ENCODE data around the gene ASB18. TPM values are rescaled to one million over a fixed set of nuclear protein-coding genes. Genes with fewer than 3 reads are reported as not detected.

The ASB18 gene
- total RNA-seq, 1 experiment from 2014 or later = not detected

- H3K4me1 ChIP-seq = peaks cover 6% of the 10 kb centered on the region; the same call in 1 of the 2 replicates
- no TSS peak for BruUV-seq (replicated peaks)
Observed at GRCh38 chr2:236254001-236254400, 10.2 kb downstream of the ASB18 start.

GRCh38 chr2:236252602-236253001 is 11.6 kb downstream of the ASB18 start:
- Histone ChIP-seq H3K4me3 (ENCODE audit: low read depth, low read length) (no peak overlapping the region), H3K27me3 (replicated peaks; ENCODE audit: control insufficient read depth, insufficient read depth, low read length) (no peaks in the 10 kb centered on the region), H3K4me1 (peaks cover 6% of the 10 kb centered on the region; the same call in 1 of the 2 replicates), H3K36me3 (ENCODE audit: control insufficient read depth, insufficient read depth, low read length) (no peaks in the 10 kb centered on the region), H3K9me3 (no peaks in the 10 kb centered on the region)
- Mint-ChIP-seq H3K27me3 (ENCODE audit: insufficient read depth, unreplicated experiment) (no peaks in the 10 kb centered on the region), H3K36me3 (ENCODE audit: insufficient read depth, unreplicated experiment) (peaks cover 4% of the 10 kb centered on the region), H3K4me1 (ENCODE audit: low read depth, unreplicated experiment) (no peaks in the 10 kb centered on the region), H3K9me3 (ENCODE audit: unreplicated experiment) (no peaks in the 10 kb centered on the region), H3K4me3 (ENCODE audit: unreplicated experiment) (no peak overlapping the region), H3K27ac (ENCODE audit: unreplicated experiment) (no peak overlapping the region)
- ChIA-PET POLR2A (no interaction called here), CTCF (no interaction called here)
- intact Hi-C loops (cut with micrococcal nuclease; ENCODE audit: unreplicated experiment) = no loop called here
- no peak for TF ChIP-seq CTCF (IDR thresholded peaks at IDR 0.05; ENCODE audit: insufficient read depth in 1 of 2, low read depth in 1 of 2, low read length in 1 of 2, severe bottlenecking in 1 of 2, unreplicated experiment in 1 of 2)
- BruUV-seq (replicated peaks) = no TSS peak
- no peak for DNase-seq

More at GRCh38 chr2:236254001-236254400, 10.2 kb downstream of the ASB18 start:
- no peak overlapping the region for H3K4me3 Mint-ChIP-seq (ENCODE audit: unreplicated experiment)
- H3K27me3 ChIP-seq (replicated peaks; ENCODE audit: control insufficient read depth, insufficient read depth, low read length) = no peaks in the 10 kb centered on the region
- ChIA-PET CTCF (no interaction called here), POLR2A (no interaction called here)
- no peaks in the 10 kb centered on the region for H3K36me3 ChIP-seq (ENCODE audit: control insufficient read depth, insufficient read depth, low read length)
- H3K36me3 Mint-ChIP-seq (ENCODE audit: insufficient read depth, unreplicated experiment) = peaks cover 4% of the 10 kb centered on the region
- no peaks in the 10 kb centered on the region for H3K27me3 Mint-ChIP-seq (ENCODE audit: insufficient read depth, unreplicated experiment)
- H3K9me3 ChIP-seq = no peaks in the 10 kb centered on the region
- TF ChIP-seq CTCF (IDR thresholded peaks at IDR 0.05; ENCODE audit: insufficient read depth in 1 of 2, low read depth in 1 of 2, low read length in 1 of 2, severe bottlenecking in 1 of 2, unreplicated experiment in 1 of 2) = no peak
- intact Hi-C loops (cut with micrococcal nuclease; ENCODE audit: unreplicated experiment) = no loop called here
- no peak overlapping the region for H3K27ac Mint-ChIP-seq (ENCODE audit: unreplicated experiment)
- H3K4me3 ChIP-seq (ENCODE audit: low read depth, low read length) = no peak overlapping the region
- H3K4me1 Mint-ChIP-seq (ENCODE audit: low read depth, unreplicated experiment) = no peaks in the 10 kb centered on the region
- no peak for DNase-seq
- H3K9me3 Mint-ChIP-seq (ENCODE audit: unreplicated experiment) = no peaks in the 10 kb centered on the region

- H3K4me3 ChIP-seq (ENCODE audit: low read depth, low read length) = no peak overlapping the region
- H3K4me1 ChIP-seq = peaks cover 6% of the 10 kb centered on the region; the same call in 1 of the 2 replicates
- H3K27me3 Mint-ChIP-seq (ENCODE audit: insufficient read depth, unreplicated experiment) = peaks cover 2% of the 10 kb centered on the region
- H3K36me3 Mint-ChIP-seq (ENCODE audit: insufficient read depth, unreplicated experiment) = peaks cover 4% of the 10 kb centered on the region
- no peaks in the 10 kb centered on the region for H3K4me1 Mint-ChIP-seq (ENCODE audit: low read depth, unreplicated experiment)
- H3K4me3 Mint-ChIP-seq (ENCODE audit: unreplicated experiment) = no peak overlapping the region
- no peaks in the 10 kb centered on the region for H3K36me3 ChIP-seq (ENCODE audit: control insufficient read depth, insufficient read depth, low read length)
- no TSS peak for BruUV-seq (replicated peaks)
- no peak for DNase-seq
- no peaks in the 10 kb centered on the region for H3K27me3 ChIP-seq (replicated peaks; ENCODE audit: control insufficient read depth, insufficient read depth, low read length)
- TF ChIP-seq CTCF (IDR thresholded peaks at IDR 0.05; ENCODE audit: insufficient read depth in 1 of 2, low read depth in 1 of 2, low read length in 1 of 2, severe bottlenecking in 1 of 2, unreplicated experiment in 1 of 2) = no peak
- no peak overlapping the region for H3K27ac Mint-ChIP-seq (ENCODE audit: unreplicated experiment)
- no peaks in the 10 kb centered on the region for H3K9me3 ChIP-seq
- intact Hi-C loops (cut with micrococcal nuclease; ENCODE audit: unreplicated experiment) = no loop called here
- ChIA-PET CTCF (no interaction called here), POLR2A (no interaction called here)
- H3K9me3 Mint-ChIP-seq (ENCODE audit: unreplicated experiment) = no peaks in the 10 kb centered on the region
Observed at GRCh38 chr2:236250909-236251579, 13.2 kb downstream of the ASB18 start.
